Tibial nerve (tissue), 4 donors: ENCODE results near the gene COPA.

ENCODE experiments used
- EP300 ChIP-seq, 2 donors: sonication (generic); formaldehyde crosslinking; IDR thresholded peaks; one replicate each; pipeline ENCODE4 v1.6.1; 2017; ENCODE audit warnings: antibody characterized with exemption in 2 of 2, mild to moderate bottlenecking in 1 of 2
- POLR2A ChIP-seq, 2 donors: fragments of 450-650 bp; IDR thresholded peaks; one replicate each; pipeline ENCODE4 v1.6.1; 2017; ENCODE audit warnings: antibody characterized with exemption in 2 of 2, mild to moderate bottlenecking in 2 of 2, moderate library complexity in 2 of 2
- TF ChIP-seq, protein P1 (sequence below), 5 experiments: fragments of 200-600 bp in 3 of 5; fragments of 450-650 bp in 2 of 5; sonication (generic) in 3 of 5; IDR thresholded peaks; one replicate each; pipeline ENCODE4 v1.5.1; 2016 to 2019; ENCODE audit warnings: antibody characterized with exemption in 5 of 5, mild to moderate bottlenecking in 3 of 5, moderate library complexity in 2 of 5

DNA sequence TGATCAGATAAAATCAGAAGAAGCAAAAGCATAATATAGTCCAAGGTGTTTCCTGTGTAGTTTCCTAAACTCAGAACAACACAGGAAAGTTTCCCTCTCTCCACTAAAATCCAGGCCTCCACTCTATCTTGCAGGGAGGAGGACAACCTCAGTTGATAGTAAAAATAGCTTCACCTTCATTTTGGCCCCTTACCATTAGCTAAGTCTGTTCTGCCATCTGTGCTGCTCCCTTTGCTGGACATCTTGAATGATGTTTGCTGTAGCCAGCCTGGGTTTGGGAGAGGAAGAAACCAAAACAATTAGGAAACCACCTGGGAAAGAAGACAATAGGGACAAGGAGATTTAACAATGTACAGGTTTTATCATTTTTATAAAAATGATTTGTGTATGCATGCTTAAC, 99.3 kb downstream of the COPA start:
- TF ChIP-seq, protein P1, sequence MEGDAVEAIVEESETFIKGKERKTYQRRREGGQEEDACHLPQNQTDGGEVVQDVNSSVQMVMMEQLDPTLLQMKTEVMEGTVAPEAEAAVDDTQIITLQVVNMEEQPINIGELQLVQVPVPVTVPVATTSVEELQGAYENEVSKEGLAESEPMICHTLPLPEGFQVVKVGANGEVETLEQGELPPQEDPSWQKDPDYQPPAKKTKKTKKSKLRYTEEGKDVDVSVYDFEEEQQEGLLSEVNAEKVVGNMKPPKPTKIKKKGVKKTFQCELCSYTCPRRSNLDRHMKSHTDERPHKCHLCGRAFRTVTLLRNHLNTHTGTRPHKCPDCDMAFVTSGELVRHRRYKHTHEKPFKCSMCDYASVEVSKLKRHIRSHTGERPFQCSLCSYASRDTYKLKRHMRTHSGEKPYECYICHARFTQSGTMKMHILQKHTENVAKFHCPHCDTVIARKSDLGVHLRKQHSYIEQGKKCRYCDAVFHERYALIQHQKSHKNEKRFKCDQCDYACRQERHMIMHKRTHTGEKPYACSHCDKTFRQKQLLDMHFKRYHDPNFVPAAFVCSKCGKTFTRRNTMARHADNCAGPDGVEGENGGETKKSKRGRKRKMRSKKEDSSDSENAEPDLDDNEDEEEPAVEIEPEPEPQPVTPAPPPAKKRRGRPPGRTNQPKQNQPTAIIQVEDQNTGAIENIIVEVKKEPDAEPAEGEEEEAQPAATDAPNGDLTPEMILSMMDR (IDR thresholded peaks at IDR 0.05): no peak
- no peak for TF ChIP-seq EP300 (IDR thresholded peaks at IDR 0.05)
- TF ChIP-seq POLR2A (IDR thresholded peaks at IDR 0.05): no peak
